ENCODE results near the gene RDH5. TPM values are rescaled to one million over a fixed set of nuclear protein-coding genes. Genes with fewer than 3 reads are reported as not detected.

RDH5 gene
- total RNA-seq, 1 experiment from 2014 or later = 5.1 TPM

- Histone ChIP-seq H3K36me3 (ENCODE audit: low read depth, low read length) (no peaks in the 10 kb centered on the region), H3K4me3 (ENCODE audit: low read length) (no peak overlapping the region), H3F3A (ENCODE audit: low read length, unreplicated experiment) (no peaks in the 10 kb centered on the region), H3K4me2 (ENCODE audit: low read length) (no peak overlapping the region), H2AFZ (ENCODE audit: low read length) (no peak overlapping the region), H3K9me3 (ENCODE audit: low read length) (no peaks in the 10 kb centered on the region), H4K20me1 (ENCODE audit: low read length) (no peaks in the 10 kb centered on the region), H3K9me2 (replicated peaks; ENCODE audit: low read length) (no peaks in the 10 kb centered on the region), H3K27ac (ENCODE audit: low read length) (no peak overlapping the region), H3K9ac (ENCODE audit: low read length) (no peak overlapping the region), H3K27me3 (ENCODE audit: low read length) (no peaks in the 10 kb centered on the region), H3K79me2 (ENCODE audit: low read length) (no peaks in the 10 kb centered on the region), H3K4me1 (ENCODE audit: insufficient read depth, low read length) (peaks cover 7% of the 10 kb centered on the region)
- ChIA-PET CTCF (no interaction called here), POLR2A (ENCODE audit: unreplicated experiment) (no interaction called here)
- ATAC-seq (no peak), DNase-seq (no peak)
- intact Hi-C loops (cut with micrococcal nuclease) = no loop called here
- TF ChIP-seq EZH2phosphoT487 (IDR thresholded peaks at IDR 0.05; ENCODE audit: borderline replicate concordance, low read length) (no peak), EZH2 (IDR thresholded peaks at IDR 0.05; ENCODE audit: low read length, unreplicated experiment) (no peak), CTCF (conservative IDR thresholded peaks at IDR 0.05; ENCODE audit: low read depth, low read length) (no peak)
- no TSS peak for BruUV-seq (replicated peaks)
Measured at GRCh38 chr12:55702861-55703260, 17.3 kb upstream of the RDH5 start.

GRCh38 chr12:55703288-55703687 is 16.9 kb upstream of the RDH5 start:
- intact Hi-C loops (cut with micrococcal nuclease) = no loop called here
- ATAC-seq = no peak
- TF ChIP-seq EZH2 (IDR thresholded peaks at IDR 0.05; ENCODE audit: low read length, unreplicated experiment) = no peak
- TF ChIP-seq EZH2phosphoT487 (IDR thresholded peaks at IDR 0.05; ENCODE audit: borderline replicate concordance, low read length) = no peak
- TF ChIP-seq CTCF (conservative IDR thresholded peaks at IDR 0.05; ENCODE audit: low read depth, low read length) = no peak
- Histone ChIP-seq H2AFZ (ENCODE audit: low read length) (no peak overlapping the region), H3K4me1 (ENCODE audit: insufficient read depth, low read length) (peaks cover 10% of the 10 kb centered on the region), H3F3A (ENCODE audit: low read length, unreplicated experiment) (no peaks in the 10 kb centered on the region), H3K4me2 (ENCODE audit: low read length) (no peak overlapping the region), H3K79me2 (ENCODE audit: low read length) (no peaks in the 10 kb centered on the region), H3K27ac (ENCODE audit: low read length) (no peak overlapping the region), H3K27me3 (ENCODE audit: low read length) (no peaks in the 10 kb centered on the region), H3K9me2 (replicated peaks; ENCODE audit: low read length) (no peaks in the 10 kb centered on the region), H3K4me3 (ENCODE audit: low read length) (no peak overlapping the region), H4K20me1 (ENCODE audit: low read length) (no peaks in the 10 kb centered on the region), H3K9me3 (ENCODE audit: low read length) (no peaks in the 10 kb centered on the region), H3K9ac (ENCODE audit: low read length) (no peak overlapping the region), H3K36me3 (ENCODE audit: low read depth, low read length) (no peaks in the 10 kb centered on the region)
- no peak for DNase-seq
- ChIA-PET POLR2A (ENCODE audit: unreplicated experiment) (no interaction called here), CTCF (no interaction called here)
- no TSS peak for BruUV-seq (replicated peaks)

- Histone ChIP-seq H3K4me2 (ENCODE audit: low read length) (no peak overlapping the region), H3K9ac (ENCODE audit: low read length) (no peak overlapping the region), H4K20me1 (ENCODE audit: low read length) (no peaks in the 10 kb centered on the region), H3K36me3 (ENCODE audit: low read depth, low read length) (no peaks in the 10 kb centered on the region), H3K79me2 (ENCODE audit: low read length) (no peaks in the 10 kb centered on the region), H3F3A (ENCODE audit: low read length, unreplicated experiment) (no peaks in the 10 kb centered on the region), H2AFZ (ENCODE audit: low read length) (no peak overlapping the region), H3K27ac (ENCODE audit: low read length) (no peak overlapping the region), H3K4me1 (ENCODE audit: insufficient read depth, low read length) (peaks cover 14% of the 10 kb centered on the region), H3K9me3 (ENCODE audit: low read length) (no peaks in the 10 kb centered on the region), H3K4me3 (ENCODE audit: low read length) (no peak overlapping the region), H3K27me3 (ENCODE audit: low read length) (no peaks in the 10 kb centered on the region), H3K9me2 (replicated peaks; ENCODE audit: low read length) (no peaks in the 10 kb centered on the region)
- ATAC-seq = no peak
- BruUV-seq (replicated peaks) = no TSS peak
- POLR2A ChIA-PET (ENCODE audit: unreplicated experiment) = no interaction called here
- no peak for TF ChIP-seq EZH2phosphoT487 (IDR thresholded peaks at IDR 0.05; ENCODE audit: borderline replicate concordance, low read length)
- no peak for TF ChIP-seq CTCF (conservative IDR thresholded peaks at IDR 0.05; ENCODE audit: low read depth, low read length)
- no peak for TF ChIP-seq EZH2 (IDR thresholded peaks at IDR 0.05; ENCODE audit: low read length, unreplicated experiment)
- no peak for DNase-seq
- intact Hi-C loops (cut with micrococcal nuclease) = no loop called here
- CTCF ChIA-PET = no interaction called here
Measured at GRCh38 chr12:55703901-55704761, 16.1 kb upstream of the RDH5 start.

Data from PC-3 (cell line).